Measurements from ENCODE around the gene KLHL17. TPM values are rescaled to one million over a fixed set of nuclear protein-coding genes. Genes with fewer than 3 reads are reported as not detected.

KLHL17 gene
- total RNA-seq, 1 experiment from 2014 or later = 66.9 TPM

- TF ChIP-seq FOXK1 (CRISPR knock-in tag; IDR thresholded peaks at IDR 0.05) (no peak), ARID4B (CRISPR knock-in tag; IDR thresholded peaks at IDR 0.05; ENCODE audit: borderline replicate concordance) (no peak), ZNF317 (CRISPR knock-in tag; IDR thresholded peaks at IDR 0.05; ENCODE audit: borderline replicate concordance, low read depth) (no peak), ETV6 (CRISPR knock-in tag; IDR thresholded peaks at IDR 0.05) (no peak)
- TF ChIP-seq, protein P1, sequence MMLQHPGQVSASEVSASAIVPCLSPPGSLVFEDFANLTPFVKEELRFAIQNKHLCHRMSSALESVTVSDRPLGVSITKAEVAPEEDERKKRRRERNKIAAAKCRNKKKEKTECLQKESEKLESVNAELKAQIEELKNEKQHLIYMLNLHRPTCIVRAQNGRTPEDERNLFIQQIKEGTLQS (CRISPR knock-in tag; conservative IDR thresholded peaks at IDR 0.05) = no peak
- no peak for ATAC-seq
Measured at GRCh38 chr1:963301-963651, 2.9 kb downstream of the KLHL17 start.

DNA sequence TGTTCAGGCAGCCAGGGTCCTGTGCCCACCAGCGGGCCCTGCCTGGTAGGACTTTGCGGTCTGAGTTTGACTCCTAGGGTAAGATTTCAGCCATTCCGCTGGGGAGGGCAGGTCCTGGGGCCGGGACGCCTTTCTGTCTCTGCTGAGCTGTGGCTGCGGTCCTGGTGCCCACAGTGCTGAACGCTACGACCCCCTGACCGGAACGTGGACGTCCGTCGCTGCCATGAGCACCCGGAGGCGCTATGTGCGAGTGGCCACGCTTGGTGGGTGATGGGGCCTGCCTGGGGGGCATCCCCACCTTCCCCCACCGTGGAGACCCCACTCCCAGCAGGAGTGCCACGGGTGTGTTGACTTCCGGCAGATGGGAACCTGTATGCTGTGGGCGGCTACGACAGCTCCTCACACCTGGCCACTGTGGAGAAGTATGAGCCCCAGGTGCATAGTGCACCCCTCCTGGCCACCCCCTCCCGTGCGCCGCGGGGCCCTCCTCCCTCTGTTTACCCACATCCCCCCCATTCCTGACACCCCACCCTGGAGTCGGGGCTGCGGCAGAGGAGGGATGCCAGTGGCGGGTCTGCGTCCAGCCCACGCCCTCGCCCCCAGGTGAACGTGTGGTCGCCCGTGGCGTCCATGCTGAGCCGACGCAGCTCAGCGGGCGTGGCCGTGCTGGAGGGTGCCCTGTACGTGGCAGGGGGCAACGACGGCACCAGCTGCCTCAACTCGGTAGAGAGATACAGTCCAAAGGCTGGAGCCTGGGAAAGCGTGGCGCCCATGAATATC, 3.6 kb downstream of the KLHL17 start:
- TF ChIP-seq ZBTB21 (CRISPR knock-in tag; IDR thresholded peaks at IDR 0.05; ENCODE audit: borderline replicate concordance) = no peak
- TF ChIP-seq NR1H2 (CRISPR knock-in tag; IDR thresholded peaks at IDR 0.05) = no peak
- TF ChIP-seq CTCF (IDR thresholded peaks at IDR 0.05) = no peak
- 0 out of 2 replicates have a peak, but pooled peaks cover 3% of the 10 kb centered on the region for H3K4me1 Mint-ChIP-seq
- no peak overlapping the region for H3K27ac Mint-ChIP-seq
- CTCF ChIA-PET = no interaction called here
- ATAC-seq = no peak
- peaks cover 32% of the 10 kb centered on the region for H3K27me3 Mint-ChIP-seq (ENCODE audit: low read depth)
- no peak for DNase-seq (ENCODE audit: low spot score)
- no peaks in the 10 kb centered on the region for H3K9me3 Mint-ChIP-seq
- POLR2A ChIA-PET = no interaction called here
- 0 out of 2 replicates have a peak, but pooled peaks cover 2% of the 10 kb centered on the region for H3K36me3 Mint-ChIP-seq
- no peak overlapping the region for H3K4me3 Mint-ChIP-seq

More at GRCh38 chr1:963301-963651, 2.9 kb downstream of the KLHL17 start:
- Mint-ChIP-seq H3K27me3 (ENCODE audit: low read depth) (peaks cover 26% of the 10 kb centered on the region), H3K36me3 (0 out of 2 replicates have a peak, but pooled peaks cover 2% of the 10 kb centered on the region), H3K27ac (no peak overlapping the region), H3K4me3 (no peak overlapping the region), H3K4me1 (peaks cover 6% of the 10 kb centered on the region), H3K9me3 (no peaks in the 10 kb centered on the region)
- CTCF ChIA-PET = no interaction called here
- POLR2A ChIA-PET = no interaction called here
- no peak for DNase-seq (ENCODE audit: low spot score)

DNA sequence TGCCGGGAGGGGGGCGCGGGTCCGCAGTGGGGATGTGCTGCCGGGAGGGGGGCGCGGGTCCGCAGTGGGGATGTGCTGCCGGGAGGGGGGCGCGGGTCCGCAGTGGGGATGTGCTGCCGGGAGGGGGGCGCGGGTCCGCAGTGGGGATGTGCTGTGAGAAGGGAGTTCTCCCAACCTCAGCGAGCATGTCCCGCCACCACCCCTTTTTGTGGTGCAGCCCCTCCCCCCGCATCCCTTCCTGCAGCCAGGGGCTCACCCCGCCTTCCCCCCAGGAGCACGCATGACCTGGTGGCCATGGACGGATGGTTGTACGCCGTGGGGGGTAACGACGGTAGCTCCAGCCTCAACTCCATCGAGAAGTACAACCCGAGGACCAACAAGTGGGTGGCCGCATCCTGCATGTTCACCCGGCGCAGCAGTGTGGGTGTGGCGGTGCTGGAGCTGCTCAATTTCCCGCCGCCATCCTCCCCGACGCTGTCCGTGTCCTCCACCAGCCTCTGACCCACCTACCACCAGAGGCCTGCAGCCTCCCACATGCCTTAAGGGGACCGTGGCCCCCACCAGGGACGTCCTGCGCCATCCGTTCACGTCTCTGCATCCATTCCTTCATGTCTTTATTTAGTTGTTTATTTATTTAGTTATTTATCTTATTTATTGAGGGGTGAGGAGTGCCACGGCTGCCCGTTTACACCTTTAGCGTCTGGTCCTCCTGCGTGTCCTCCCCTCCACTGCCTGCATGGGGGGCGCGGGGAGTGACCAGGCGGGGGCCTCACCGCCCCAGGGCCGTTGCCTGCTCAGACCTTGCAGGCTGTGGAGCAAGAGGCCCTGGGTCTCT, 4.5 kb downstream of the KLHL17 start:
- peaks cover 38% of the 10 kb centered on the region for H3K27me3 Mint-ChIP-seq (ENCODE audit: low read depth)
- CTCF ChIA-PET = no interaction called here
- no peak overlapping the region for H3K4me3 Mint-ChIP-seq
- TF ChIP-seq ATF2 (CRISPR knock-in tag; IDR thresholded peaks at IDR 0.05; ENCODE audit: borderline replicate concordance, low read depth) (no peak), NR3C1 (CRISPR knock-in tag; conservative IDR thresholded peaks at IDR 0.05; ENCODE audit: low read depth) (no peak), RELA (CRISPR knock-in tag; IDR thresholded peaks at IDR 0.05; ENCODE audit: borderline replicate concordance) (no peak), TP53 (CRISPR knock-in tag; IDR thresholded peaks at IDR 0.05) (no peak), SOX15 (CRISPR knock-in tag; IDR thresholded peaks at IDR 0.05) (no peak), CTCF (IDR thresholded peaks at IDR 0.05) (no peak), NR1H2 (CRISPR knock-in tag; IDR thresholded peaks at IDR 0.05) (no peak)
- TF ChIP-seq, protein P2, sequence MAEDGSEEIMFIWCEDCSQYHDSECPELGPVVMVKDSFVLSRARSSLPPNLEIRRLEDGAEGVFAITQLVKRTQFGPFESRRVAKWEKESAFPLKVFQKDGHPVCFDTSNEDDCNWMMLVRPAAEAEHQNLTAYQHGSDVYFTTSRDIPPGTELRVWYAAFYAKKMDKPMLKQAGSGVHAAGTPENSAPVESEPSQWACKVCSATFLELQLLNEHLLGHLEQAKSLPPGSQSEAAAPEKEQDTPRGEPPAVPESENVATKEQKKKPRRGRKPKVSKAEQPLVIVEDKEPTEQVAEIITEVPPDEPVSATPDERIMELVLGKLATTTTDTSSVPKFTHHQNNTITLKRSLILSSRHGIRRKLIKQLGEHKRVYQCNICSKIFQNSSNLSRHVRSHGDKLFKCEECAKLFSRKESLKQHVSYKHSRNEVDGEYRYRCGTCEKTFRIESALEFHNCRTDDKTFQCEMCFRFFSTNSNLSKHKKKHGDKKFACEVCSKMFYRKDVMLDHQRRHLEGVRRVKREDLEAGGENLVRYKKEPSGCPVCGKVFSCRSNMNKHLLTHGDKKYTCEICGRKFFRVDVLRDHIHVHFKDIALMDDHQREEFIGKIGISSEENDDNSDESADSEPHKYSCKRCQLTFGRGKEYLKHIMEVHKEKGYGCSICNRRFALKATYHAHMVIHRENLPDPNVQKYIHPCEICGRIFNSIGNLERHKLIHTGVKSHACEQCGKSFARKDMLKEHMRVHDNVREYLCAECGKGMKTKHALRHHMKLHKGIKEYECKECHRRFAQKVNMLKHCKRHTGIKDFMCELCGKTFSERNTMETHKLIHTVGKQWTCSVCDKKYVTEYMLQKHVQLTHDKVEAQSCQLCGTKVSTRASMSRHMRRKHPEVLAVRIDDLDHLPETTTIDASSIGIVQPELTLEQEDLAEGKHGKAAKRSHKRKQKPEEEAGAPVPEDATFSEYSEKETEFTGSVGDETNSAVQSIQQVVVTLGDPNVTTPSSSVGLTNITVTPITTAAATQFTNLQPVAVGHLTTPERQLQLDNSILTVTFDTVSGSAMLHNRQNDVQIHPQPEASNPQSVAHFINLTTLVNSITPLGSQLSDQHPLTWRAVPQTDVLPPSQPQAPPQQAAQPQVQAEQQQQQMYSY (CRISPR knock-in tag; IDR thresholded peaks at IDR 0.05) = no peak

More for the DNA sequence above, 4.5 kb downstream of the KLHL17 start:
- 0 out of 2 replicates have a peak, but pooled peaks cover 3% of the 10 kb centered on the region for H3K4me1 Mint-ChIP-seq
- 0 out of 2 replicates have a peak, but pooled peaks cover 2% of the 10 kb centered on the region for H3K36me3 Mint-ChIP-seq
- H3K27ac Mint-ChIP-seq = no peak overlapping the region
- no peak for ATAC-seq
- no peaks in the 10 kb centered on the region; the same call in 1 of the 2 replicates for H3K9me3 Mint-ChIP-seq
- no peak for DNase-seq (ENCODE audit: low spot score)
- POLR2A ChIA-PET = no interaction called here
